ENCODE data around the gene IL1RAPL2.

IL1RAPL2 gene

GRCh38 chrX:104568304-104568915, 2.4 kb downstream of the IL1RAPL2 start:
- no peaks in the 10 kb centered on the region for H3K27me3 ChIP-seq (ENCODE audit: low read depth, low read length)
- no peaks in the 10 kb centered on the region for H3K79me2 ChIP-seq (ENCODE audit: low read length)

DNA sequence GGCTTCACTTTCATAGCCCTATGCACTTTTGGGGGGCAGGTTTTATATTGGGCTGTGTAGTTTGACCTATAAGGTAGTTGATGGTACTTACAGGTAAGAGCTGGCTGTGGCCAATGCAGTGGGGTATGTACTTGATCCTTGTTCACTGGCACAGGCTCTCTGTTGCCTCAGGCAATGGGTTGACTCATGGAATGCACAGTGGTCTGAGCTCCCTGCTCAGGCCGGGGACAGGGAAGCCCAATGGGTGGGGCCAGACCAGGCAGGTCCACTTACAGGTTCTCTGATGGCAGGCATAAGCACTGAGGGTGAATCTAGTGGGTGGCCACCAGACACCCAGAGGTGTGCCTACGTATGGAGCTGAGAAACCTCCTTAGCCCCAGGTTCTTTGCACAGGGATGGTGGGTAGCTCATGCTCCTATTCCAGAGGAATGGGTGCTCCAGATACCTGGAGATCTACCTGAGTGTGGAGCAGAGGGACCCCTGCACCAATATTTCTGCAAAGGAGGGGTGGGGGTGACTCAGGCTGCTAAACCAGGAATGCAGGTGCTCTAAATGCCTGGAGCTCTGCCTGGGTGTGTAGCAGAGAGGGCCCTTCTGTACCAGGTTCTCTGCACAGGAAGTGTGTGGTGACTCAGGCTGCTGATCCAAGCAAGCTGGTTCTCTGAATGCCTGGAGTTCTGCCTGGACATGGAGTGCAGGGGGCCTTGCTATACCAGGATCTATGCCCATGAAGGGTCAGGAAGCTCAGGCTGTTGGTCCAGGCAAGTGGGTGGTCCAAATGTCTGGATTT, 52.3 kb downstream of the IL1RAPL2 start:
- Histone ChIP-seq H3K27ac (ENCODE audit: low read length) (no peak overlapping the region), H4K20me1 (ENCODE audit: insufficient read depth, low read length) (no peaks in the 10 kb centered on the region), H3K9me3 (ENCODE audit: insufficient read depth, low read length) (no peaks in the 10 kb centered on the region), H3K79me2 (ENCODE audit: low read length) (no peaks in the 10 kb centered on the region), H3K36me3 (replicated peaks; ENCODE audit: low read depth, low read length) (no peaks in the 10 kb centered on the region), H2AFZ (ENCODE audit: low read depth, low read length) (no peak overlapping the region), H3K4me2 (ENCODE audit: low read length) (no peak overlapping the region), H3K27me3 (ENCODE audit: low read depth, low read length) (no peaks in the 10 kb centered on the region), H3K4me1 (ENCODE audit: low read length) (no peaks in the 10 kb centered on the region), H3K4me3 (ENCODE audit: low read length) (no peak overlapping the region), H3K9ac (ENCODE audit: low read length) (no peak overlapping the region)
- no peak for TF ChIP-seq EZH2phosphoT487 (IDR thresholded peaks at IDR 0.05; ENCODE audit: low read depth)
- TF ChIP-seq, protein P1, sequence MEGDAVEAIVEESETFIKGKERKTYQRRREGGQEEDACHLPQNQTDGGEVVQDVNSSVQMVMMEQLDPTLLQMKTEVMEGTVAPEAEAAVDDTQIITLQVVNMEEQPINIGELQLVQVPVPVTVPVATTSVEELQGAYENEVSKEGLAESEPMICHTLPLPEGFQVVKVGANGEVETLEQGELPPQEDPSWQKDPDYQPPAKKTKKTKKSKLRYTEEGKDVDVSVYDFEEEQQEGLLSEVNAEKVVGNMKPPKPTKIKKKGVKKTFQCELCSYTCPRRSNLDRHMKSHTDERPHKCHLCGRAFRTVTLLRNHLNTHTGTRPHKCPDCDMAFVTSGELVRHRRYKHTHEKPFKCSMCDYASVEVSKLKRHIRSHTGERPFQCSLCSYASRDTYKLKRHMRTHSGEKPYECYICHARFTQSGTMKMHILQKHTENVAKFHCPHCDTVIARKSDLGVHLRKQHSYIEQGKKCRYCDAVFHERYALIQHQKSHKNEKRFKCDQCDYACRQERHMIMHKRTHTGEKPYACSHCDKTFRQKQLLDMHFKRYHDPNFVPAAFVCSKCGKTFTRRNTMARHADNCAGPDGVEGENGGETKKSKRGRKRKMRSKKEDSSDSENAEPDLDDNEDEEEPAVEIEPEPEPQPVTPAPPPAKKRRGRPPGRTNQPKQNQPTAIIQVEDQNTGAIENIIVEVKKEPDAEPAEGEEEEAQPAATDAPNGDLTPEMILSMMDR (IDR thresholded peaks at IDR 0.05; ENCODE audit: low read depth, low read length) = no peak

More at GRCh38 chrX:104568304-104568915, 2.4 kb downstream of the IL1RAPL2 start:
- Histone ChIP-seq H2AFZ (ENCODE audit: low read depth, low read length) (no peak overlapping the region), H3K4me3 (ENCODE audit: low read length) (no peak overlapping the region), H4K20me1 (ENCODE audit: insufficient read depth, low read length) (no peaks in the 10 kb centered on the region), H3K27ac (ENCODE audit: low read length) (no peak overlapping the region), H3K4me2 (ENCODE audit: low read length) (no peak overlapping the region), H3K4me1 (ENCODE audit: low read length) (no peaks in the 10 kb centered on the region), H3K36me3 (replicated peaks; ENCODE audit: low read depth, low read length) (no peaks in the 10 kb centered on the region), H3K9me3 (ENCODE audit: insufficient read depth, low read length) (no peaks in the 10 kb centered on the region), H3K9ac (ENCODE audit: low read length) (no peak overlapping the region)
- TF ChIP-seq, protein P1 (IDR thresholded peaks at IDR 0.05; ENCODE audit: low read depth, low read length) = no peak
- no peak for TF ChIP-seq EZH2phosphoT487 (IDR thresholded peaks at IDR 0.05; ENCODE audit: low read depth)

- no peaks in the 10 kb centered on the region for H3K79me2 ChIP-seq (ENCODE audit: low read length)
- no peak overlapping the region for H3K27ac ChIP-seq (ENCODE audit: low read length)
- H3K9me3 ChIP-seq (ENCODE audit: insufficient read depth, low read length) = no peaks in the 10 kb centered on the region
- TF ChIP-seq, protein P1 (IDR thresholded peaks at IDR 0.05; ENCODE audit: low read depth, low read length) = no peak
- no peak for TF ChIP-seq EZH2phosphoT487 (IDR thresholded peaks at IDR 0.05; ENCODE audit: low read depth)
- no peak overlapping the region for H3K4me2 ChIP-seq (ENCODE audit: low read length)
- H4K20me1 ChIP-seq (ENCODE audit: insufficient read depth, low read length) = no peaks in the 10 kb centered on the region
- H3K4me1 ChIP-seq (ENCODE audit: low read length) = no peaks in the 10 kb centered on the region
- H3K4me3 ChIP-seq (ENCODE audit: low read length) = no peak overlapping the region
- H3K27me3 ChIP-seq (ENCODE audit: low read depth, low read length) = no peaks in the 10 kb centered on the region
- no peaks in the 10 kb centered on the region for H3K36me3 ChIP-seq (replicated peaks; ENCODE audit: low read depth, low read length)
- no peak overlapping the region for H2AFZ ChIP-seq (ENCODE audit: low read depth, low read length)
- H3K9ac ChIP-seq (ENCODE audit: low read length) = no peak overlapping the region
Observed at GRCh38 chrX:104621781-104622180, 55.8 kb downstream of the IL1RAPL2 start.

- Histone ChIP-seq H3K79me2 (ENCODE audit: low read length) (no peaks in the 10 kb centered on the region), H3K27me3 (ENCODE audit: low read depth, low read length) (no peaks in the 10 kb centered on the region), H2AFZ (ENCODE audit: low read depth, low read length) (no peak overlapping the region), H3K9me3 (ENCODE audit: insufficient read depth, low read length) (no peaks in the 10 kb centered on the region), H3K9ac (ENCODE audit: low read length) (no peak overlapping the region), H3K4me1 (ENCODE audit: low read length) (no peaks in the 10 kb centered on the region), H4K20me1 (ENCODE audit: insufficient read depth, low read length) (no peaks in the 10 kb centered on the region), H3K27ac (ENCODE audit: low read length) (no peak overlapping the region), H3K4me2 (ENCODE audit: low read length) (no peak overlapping the region), H3K4me3 (ENCODE audit: low read length) (no peak overlapping the region), H3K36me3 (replicated peaks; ENCODE audit: low read depth, low read length) (no peaks in the 10 kb centered on the region)
- TF ChIP-seq, protein P1 (IDR thresholded peaks at IDR 0.05; ENCODE audit: low read depth, low read length) = no peak
- TF ChIP-seq EZH2phosphoT487 (IDR thresholded peaks at IDR 0.05; ENCODE audit: low read depth) = no peak
Observed at GRCh38 chrX:104641176-104641575, 75.2 kb downstream of the IL1RAPL2 start.

Data from OCI-LY3 (cell line).